Ecto neural progenitor cell (in vitro differentiated cells): ENCODE data around the gene RBFOX1.

Experiments
- DNase-seq: peaks from one replicate; pipeline ENCODE4 v3.0.0-alpha.2; 2018; ENCODE audit warnings: low spot score

Gene RBFOX1

GRCh38 chr16:7605812-7606211, 273.2 kb downstream of the RBFOX1 start:
- no peak for DNase-seq

GRCh38 chr16:7612671-7613070, 280.0 kb downstream of the RBFOX1 start:
- no peak for DNase-seq

GRCh38 chr16:7613518-7613917, 280.9 kb downstream of the RBFOX1 start:
- DNase-seq = no peak

GRCh38 chr16:7614021-7614795, 281.6 kb downstream of the RBFOX1 start:
- DNase-seq = no peak

- no peak for DNase-seq
Observed at GRCh38 chr16:7615565-7615964, 282.9 kb downstream of the RBFOX1 start.

- no peak for DNase-seq
Observed at GRCh38 chr16:7624871-7625766, 292.5 kb downstream of the RBFOX1 start.

- no peak for DNase-seq
Observed at GRCh38 chr16:7628981-7629380, 296.3 kb downstream of the RBFOX1 start.

GRCh38 chr16:7629571-7629970, 296.9 kb downstream of the RBFOX1 start:
- no peak for DNase-seq

GRCh38 chr16:7637446-7637845, 304.8 kb downstream of the RBFOX1 start:
- DNase-seq = no peak

GRCh38 chr16:7638306-7638705, 305.7 kb downstream of the RBFOX1 start:
- no peak for DNase-seq

- no peak for DNase-seq
Observed at GRCh38 chr16:7640334-7640733, 307.7 kb downstream of the RBFOX1 start.

- DNase-seq = no peak
Observed at GRCh38 chr16:7644176-7644575, 311.5 kb downstream of the RBFOX1 start.

GRCh38 chr16:7644811-7645210, 312.2 kb downstream of the RBFOX1 start:
- no peak for DNase-seq

GRCh38 chr16:7646821-7647500, 314.3 kb downstream of the RBFOX1 start:
- DNase-seq = no peak

- no peak for DNase-seq
Observed at GRCh38 chr16:7650431-7650830, 317.8 kb downstream of the RBFOX1 start.

GRCh38 chr16:7651803-7652570, 319.3 kb downstream of the RBFOX1 start:
- no peak for DNase-seq

GRCh38 chr16:7653746-7654461, 321.3 kb downstream of the RBFOX1 start:
- no peak for DNase-seq

- no peak for DNase-seq
Observed at GRCh38 chr16:7675628-7676027, 343.0 kb downstream of the RBFOX1 start.

GRCh38 chr16:7680296-7680695, 347.7 kb downstream of the RBFOX1 start:
- DNase-seq = no peak

GRCh38 chr16:7688811-7689210, 356.2 kb downstream of the RBFOX1 start:
- no peak for DNase-seq

- no peak for DNase-seq
Observed at GRCh38 chr16:7689234-7689633, 356.6 kb downstream of the RBFOX1 start.
